NCI-H187 (cell line): ENCODE results near the gene SRC.
"Not testable (repeated sequence)": the region's sequence is repeated elsewhere in the genome, so short reads cannot be mapped to it uniquely, and the experiment has no call there.

Experiments
- DNase-seq, 2 experiments: peaks; one replicate each; lab custom pipeline; 2025; lab: John Stamatoyannopoulos, UW

SRC gene

DNA sequence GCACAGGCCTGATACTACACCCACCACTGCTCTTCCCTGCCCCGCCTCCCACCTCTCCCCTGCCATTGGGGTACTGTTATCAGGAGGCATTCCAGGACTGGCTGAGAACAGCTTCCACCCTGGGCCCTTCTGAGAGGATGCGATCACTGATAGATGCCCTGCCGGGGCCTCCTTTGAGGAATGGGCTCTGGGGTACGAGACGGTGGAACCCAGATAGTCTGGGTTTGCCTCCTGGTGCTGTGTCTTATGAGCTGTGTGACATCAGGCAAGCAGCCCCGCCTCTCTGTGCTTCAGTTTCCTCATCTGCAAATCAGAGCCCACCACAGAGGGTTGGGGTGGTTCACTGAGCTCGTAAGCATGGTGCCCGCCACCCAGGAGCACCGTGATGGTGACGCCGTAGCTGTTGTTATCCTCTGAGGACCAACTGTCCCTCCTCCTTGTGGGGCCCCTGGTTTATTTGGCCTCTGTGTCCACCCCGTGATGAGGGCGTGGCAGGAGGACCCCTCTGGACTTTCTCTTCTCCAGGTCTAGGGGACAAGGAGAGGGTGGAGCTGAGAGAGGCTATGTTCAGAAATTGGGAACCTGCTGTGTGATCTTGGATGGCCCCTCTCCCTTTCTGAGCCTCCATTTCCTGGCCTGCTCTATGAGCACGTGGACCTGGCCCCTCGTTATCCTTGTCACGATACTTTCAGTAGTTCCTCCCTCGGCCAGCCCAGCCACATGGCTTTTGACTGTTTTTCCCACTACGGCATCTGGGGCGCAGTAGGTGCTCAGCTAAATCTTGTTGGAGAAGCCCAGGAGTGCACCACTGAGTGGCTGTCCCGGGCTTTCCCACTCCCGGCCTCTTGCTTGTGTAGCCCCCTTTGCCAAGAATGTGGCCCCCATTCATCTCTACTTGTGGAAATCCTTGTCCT lies 18.3 kb downstream of the SRC start:
- DNase-seq = no peak

- no peak for DNase-seq
Observed at GRCh38 chr20:37364927-37365272, 19.0 kb downstream of the SRC start.

DNA sequence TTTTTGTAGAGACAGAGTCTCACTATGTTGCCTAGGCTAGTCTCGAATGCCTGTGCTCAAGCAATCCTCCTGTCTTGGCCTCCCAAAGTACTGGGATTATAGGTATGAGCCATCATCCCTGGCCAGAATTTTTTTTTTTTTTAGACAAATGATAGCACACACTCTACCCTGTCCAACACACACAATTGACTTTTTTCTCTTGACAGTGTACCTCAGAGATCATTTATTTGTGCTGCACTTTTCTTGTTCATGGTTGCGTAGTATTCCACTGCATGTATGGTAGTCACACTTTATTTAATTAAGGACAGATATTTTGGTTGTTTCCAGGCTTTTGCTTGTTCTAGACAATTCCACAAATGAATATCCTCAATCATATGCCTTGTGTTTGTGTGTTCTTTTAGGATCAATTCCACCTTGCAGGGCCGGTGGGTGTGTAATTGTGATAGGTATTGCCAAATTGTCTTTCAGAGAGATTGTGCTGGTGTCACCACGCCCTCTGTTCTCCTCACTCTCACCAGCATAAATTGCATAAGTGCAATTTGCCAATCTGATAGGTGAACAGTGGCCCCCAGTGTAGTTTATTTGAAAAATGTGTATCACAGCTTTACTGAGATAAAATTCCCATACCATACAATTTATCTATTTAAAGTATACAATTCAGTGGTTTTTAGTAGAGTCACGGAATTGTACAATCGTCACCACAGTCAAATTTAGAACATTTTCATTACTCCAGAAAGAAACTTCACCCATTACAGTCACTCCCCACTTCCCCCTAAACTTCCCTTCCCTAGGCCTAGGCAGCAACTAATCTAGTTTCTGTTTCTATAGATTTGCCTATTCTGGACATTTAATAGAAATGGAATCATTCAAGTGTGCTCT lies 20.1 kb downstream of the SRC start:
- no peak for DNase-seq

GRCh38 chr20:37366743-37367142 lies 20.8 kb downstream of the SRC start:
- no peak for DNase-seq

DNA sequence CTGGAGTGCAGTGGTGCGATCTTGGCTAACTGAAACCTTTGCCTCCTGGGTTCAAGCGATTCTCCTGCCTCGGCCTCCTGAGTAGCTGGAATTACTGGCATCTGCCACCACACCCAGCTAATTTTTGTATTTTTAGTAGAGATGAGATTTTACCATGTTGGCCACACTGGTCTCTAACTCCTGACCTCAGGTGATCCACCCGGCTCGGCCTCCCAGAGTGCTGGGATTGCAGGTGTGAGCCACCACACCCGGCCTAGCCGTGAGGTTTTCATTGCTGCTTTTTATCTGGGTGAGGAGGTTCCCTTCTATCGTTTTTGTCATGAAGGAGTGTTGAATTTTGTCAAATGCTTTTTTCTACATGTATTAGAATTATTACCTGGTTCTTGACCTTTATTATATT lies 23.9 kb downstream of the SRC start:
- no peak for DNase-seq

DNA sequence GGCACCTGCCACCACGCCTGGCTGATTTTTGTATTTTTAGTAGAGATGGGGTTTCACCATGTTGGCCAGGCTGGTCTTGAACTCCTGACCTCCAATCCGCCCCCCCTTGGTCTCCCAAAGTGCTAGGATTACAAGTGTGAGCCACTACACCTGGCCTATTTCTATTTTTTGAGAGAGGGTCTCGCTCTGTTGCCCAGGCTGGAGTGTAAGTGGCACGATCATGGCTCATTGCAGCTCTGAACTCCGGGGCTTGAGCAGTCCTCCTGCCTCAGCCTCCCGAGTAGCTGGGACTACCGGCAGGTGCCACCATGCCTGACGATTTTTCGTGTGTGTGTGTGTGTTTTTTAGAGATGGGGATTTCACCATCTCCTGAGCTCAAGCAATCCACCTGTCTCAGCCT lies 25.9 kb downstream of the SRC start:
- DNase-seq = not testable (repeated sequence)

GRCh38 chr20:37372441-37372840 lies 26.5 kb downstream of the SRC start:
- no peak for DNase-seq

- DNase-seq = no peak
Observed at GRCh38 chr20:37373020-37373598, 27.2 kb downstream of the SRC start.

- no peak for DNase-seq
Observed at GRCh38 chr20:37375227-37375626, 29.3 kb downstream of the SRC start.

DNA sequence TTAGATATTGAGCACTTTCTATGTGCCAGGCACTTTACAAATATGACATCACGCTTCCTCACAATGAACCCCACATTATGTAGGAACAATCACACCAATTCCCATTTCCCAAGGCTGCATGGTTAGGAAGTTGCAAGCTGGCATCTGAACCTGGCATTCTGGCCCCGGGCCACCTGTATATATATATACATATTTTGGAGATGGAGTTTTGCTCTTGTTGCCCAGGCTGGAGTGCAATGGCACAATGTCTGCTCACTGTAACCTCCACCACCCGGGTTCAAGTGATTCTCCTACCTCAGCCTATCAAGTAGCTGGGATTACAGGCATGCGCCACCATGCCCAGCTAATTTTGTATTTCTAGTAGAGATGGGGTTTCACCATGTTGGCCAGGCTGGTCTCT lies 30.4 kb downstream of the SRC start:
- DNase-seq = no peak

DNA sequence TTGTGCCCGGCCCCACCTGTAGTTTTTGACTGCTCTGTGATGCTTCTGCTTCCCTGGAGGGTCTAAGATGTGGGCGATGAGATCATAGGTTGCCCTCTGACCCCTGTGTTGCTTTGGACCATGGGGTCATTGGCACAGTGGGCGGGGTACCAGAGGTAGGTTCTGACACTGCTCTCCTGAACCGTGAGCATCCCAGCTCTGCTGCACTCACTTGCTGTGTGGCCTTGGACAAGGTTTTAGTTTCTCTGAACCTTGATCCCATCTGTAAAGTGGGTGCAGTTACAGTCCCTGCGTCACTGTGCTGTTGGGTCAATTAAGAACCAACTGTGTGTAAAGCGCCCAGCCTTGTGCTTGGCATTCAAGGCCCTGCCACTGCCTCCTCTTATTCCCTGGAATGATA lies 30.9 kb downstream of the SRC start:
- DNase-seq = no peak

DNA sequence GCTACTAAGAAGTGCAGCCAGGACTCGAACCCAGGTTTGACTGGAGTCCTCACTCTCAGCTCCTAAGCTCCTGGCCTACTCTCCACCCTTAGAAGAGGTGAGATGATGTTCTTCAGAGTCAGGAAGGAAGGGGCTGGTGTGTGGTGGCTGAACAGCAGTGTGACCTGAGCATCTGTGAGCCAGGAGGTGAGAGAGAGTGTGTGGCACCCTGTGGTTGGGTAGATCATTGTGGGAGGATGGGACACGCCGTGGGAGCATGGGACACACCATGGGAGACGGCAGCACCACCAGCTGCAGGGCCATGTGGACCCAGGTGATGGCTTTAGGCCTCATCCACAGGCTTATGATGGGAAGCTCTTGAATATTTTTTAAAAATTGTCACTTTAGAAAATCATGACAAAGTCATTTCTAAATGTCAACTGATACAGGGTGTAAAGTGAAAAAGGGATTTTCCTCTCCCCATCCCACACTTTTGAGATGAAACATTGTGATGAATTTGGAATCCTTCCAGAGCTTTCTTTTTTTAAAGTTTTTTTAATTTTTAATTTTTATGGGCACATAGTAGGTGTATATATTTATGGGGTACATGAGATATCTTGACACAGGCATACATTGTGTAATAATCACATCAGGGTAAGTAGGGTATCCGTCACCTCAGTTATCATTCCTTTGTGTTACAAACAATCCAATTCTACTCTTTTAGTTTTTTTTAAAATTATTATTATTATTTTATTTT lies 31.6 kb downstream of the SRC start:
- no peak for DNase-seq

DNA sequence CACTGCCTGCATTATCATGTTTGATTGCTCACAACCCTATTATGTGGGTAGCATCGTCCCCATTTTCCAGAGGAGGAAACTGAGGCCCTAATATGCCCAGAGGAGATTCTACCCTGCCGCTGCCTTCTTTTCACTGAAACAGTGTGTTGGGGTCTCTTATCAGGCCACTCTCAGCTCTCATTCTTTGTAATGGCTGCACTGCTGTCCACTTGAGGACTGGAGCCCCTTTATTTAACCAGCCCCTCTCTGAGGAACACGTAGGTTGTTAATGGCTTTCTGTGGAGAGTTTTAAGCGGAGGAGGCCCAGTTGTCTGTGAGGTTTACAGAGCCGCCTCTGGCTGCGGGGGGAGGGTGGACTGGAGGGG lies 32.5 kb downstream of the SRC start:
- DNase-seq = no peak

DNA sequence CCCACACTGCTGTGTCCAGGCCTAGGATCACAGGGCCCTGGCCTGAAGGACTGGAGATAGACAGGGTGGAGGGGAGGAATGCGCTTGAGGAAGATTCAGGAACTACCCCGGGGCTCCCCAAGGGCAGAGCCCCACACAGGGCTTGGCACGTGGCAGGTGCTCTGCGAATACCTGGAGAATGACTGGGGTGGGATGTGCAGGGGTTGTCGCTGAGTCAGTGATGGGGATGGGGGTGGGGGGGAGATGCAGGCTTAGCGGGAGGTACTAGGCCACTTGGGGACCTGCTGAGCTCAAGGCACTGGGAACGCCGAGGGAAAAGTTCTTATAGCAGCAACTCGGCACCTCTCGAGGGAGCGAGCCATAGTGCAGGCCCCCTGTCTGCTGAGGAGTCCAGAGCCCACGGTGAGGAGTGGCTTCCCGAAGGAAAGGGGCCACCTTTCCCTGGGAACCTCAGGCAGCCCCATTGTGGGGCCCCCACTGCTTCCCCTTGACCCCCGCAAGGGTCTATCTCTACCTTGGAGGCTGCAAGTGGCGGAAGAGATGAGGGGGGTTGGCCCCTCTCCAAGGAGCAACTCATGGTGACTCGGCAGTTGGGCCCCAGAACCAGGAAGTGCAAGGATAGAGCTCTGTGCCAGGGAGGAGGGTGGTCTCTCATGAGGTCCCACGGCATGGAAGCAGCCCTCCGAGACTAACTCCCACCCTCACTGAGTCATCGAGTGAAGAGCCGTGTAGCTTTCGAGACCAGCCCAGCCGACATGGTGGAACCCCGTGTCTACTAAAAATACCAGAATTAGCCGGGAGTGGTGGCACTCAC lies 33.1 kb downstream of the SRC start:
- DNase-seq = no peak

DNA sequence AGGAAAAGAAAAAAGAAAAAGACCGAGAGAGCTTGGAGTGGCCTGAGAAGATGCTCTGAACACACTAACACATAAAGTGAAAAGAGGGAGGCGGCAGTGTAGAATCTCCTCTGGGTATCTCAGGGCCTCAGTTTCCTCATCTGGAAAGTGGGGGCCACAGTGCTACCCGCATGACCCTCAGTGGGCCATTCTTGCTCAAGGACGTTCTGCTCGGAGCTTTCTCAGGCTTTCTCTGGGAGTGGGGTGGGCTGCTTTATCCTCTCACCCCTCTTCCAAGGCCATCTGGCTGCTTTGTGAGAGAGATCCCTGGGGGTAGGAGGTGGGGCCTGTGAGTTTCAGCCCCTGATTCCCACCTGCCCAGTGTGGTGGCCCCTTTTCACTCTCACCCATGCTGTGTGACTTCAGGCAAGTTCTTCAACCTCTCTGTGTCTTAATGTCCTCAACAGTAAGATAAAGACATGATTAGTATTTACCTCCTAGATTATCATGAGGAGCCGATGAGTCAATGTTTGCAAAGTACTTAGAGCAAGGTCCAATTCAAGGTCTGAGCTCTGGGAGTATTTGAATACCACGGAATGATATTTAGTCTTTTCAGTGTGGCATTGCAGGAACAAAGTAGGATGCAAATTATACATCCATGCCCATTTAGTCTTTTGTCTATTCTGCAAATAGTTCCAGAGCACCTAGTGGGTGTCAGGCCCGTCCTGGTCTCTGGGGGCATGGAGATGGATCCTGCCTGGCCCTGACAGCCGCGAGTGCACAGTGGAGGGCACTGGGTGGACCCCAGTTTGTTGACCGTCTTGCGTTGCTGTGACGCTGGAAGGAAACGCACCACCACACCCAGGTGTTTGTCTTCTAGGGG lies 34.3 kb downstream of the SRC start:
- no peak for DNase-seq

DNA sequence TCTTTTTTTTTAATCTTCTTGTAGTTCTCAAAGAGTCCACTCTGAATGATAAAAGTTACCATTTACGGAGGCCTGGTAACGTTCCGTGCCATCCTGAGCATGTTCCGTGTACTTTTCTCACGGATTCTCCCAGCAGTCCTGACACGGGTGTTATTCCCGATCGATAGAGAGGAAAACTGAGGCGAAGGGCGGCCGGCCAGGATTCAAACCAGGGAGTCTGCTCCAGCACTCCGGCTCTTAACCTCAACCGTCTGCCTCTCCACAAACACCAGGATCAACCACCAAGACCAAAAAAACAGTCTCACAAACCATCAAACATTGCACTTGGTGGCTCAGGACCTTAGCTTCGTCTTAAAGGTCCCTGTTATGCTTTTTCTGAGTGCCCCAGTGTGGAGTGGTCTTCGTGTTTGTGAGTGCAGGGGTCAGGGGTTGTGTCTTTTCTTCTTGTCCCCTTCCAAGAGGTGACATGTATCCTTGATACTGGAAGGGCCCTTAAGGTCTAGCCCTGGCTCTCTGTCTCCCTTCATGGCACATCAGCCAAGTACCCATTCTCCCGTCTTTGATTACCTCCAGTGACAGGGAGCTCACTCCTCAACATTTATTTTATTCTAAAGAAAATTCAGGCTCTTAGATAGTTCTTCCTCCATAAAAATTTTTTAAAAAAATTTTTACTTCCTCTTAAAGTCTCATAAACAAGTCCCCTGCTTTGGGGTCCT lies 35.1 kb downstream of the SRC start:
- DNase-seq = no peak

DNA sequence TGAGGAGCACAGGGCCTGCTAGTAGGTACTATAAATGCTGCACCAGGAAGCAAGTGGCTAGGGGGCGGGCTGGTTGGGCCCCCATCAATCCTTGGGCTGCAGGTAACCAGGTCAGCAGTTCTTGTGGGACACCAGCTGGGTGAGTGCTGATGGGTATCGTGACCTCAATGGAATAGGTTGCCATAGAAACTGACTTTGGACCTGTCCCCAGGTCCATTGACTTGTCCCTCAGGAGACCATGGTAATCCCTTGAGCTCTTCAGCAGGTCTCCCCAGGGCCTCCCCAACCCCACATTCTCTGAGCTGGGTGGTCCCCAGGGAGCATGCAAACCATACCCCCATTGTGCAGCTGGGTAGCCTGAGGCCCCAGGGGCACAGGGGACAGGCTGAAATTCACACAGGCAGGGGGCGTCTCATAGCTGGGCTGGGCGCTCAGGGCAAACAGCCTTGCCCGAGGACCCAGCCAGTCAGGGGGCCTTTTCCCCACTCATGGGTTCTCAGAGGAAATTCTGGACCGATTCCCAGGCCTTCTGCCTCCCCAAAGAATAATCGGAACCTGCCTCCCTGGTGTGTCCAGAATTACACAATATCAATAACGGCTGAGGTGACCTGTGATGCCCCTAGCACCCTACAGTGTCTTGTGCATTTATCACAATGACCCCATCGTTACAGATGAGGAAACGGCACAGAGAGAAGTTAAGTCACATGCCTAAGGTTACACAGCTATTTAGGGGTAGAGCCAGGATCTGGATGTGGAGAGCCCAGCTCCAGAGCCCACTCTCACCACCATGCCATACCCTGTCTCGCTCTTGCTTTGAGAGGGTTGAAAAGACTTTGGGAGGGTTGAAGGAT lies 35.9 kb downstream of the SRC start:
- DNase-seq = no peak

DNA sequence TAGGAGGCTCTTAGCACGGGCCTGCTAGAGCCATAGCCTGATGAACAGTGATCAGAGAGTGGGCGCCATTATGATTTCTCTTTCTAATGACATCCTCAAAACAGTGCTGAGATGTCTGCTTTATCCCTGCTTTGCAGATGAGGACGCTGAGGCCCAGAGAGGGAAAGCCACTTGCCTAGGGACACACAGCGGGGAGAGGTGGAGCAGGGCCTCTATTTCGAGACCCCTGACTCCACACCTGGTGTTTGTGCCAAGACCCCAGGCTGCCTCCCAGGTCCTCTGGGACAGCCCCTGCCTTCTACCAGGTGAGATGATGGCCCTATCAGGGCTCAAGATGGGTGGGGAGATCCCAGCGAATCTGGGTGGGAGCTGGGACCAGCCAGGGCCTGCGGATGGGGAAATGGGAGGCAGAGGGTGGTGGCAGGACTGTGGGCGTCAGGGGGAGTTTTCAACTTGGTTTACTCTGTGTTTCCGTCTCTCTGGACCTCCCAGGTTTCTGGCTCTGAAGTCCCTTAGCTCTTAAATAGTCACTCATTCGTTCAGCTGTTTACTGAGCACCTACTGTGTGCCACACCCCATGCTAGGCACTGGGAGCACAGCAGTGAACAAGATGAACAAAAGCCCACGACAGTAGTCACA lies 36.7 kb downstream of the SRC start:
- no peak for DNase-seq
